ENCODE results near the gene ARHGAP15. TPM values are rescaled to one million over a fixed set of nuclear protein-coding genes. Genes with fewer than 3 reads are reported as not detected.
A peak's percentile ranks its signal among the peaks of the same experiment; 100 is the strongest.

Gene ARHGAP15
- total and polyA plus RNA-seq, 3 donors from 2014 or later, result 2.2 to 15.0 (median 7.7) TPM

DNA sequence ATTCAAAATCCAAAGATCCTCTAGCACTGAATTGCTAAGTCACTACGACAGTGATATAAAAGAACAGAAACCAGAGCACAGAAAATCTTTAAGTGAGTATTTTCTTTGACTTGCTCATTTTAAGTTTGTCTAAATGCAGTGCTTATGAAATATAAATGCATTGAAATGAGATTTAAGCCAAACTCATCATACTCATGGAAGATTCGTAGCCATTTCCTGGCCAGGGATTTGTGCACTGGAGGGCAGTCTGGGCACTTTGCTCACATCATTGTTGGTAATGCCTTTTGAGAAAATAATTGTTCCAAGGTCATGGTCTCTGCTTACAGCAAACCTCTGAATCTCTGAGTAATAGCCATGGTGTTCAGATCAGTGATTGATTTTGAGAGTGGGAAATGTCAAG is 307.7 kb downstream of the ARHGAP15 start:
- H3K27me3 ChIP-seq, result no peaks in the 10 kb centered on the region
- 56 to 89% methylated on average over 2 of the region's 2 CpGs for WGBS, 2 donors
- TF ChIP-seq, protein P1, sequence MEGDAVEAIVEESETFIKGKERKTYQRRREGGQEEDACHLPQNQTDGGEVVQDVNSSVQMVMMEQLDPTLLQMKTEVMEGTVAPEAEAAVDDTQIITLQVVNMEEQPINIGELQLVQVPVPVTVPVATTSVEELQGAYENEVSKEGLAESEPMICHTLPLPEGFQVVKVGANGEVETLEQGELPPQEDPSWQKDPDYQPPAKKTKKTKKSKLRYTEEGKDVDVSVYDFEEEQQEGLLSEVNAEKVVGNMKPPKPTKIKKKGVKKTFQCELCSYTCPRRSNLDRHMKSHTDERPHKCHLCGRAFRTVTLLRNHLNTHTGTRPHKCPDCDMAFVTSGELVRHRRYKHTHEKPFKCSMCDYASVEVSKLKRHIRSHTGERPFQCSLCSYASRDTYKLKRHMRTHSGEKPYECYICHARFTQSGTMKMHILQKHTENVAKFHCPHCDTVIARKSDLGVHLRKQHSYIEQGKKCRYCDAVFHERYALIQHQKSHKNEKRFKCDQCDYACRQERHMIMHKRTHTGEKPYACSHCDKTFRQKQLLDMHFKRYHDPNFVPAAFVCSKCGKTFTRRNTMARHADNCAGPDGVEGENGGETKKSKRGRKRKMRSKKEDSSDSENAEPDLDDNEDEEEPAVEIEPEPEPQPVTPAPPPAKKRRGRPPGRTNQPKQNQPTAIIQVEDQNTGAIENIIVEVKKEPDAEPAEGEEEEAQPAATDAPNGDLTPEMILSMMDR (IDR thresholded peaks at IDR 0.05), result no peak
- TF ChIP-seq POLR2A (IDR thresholded peaks at IDR 0.05), result no peak
- no peaks in the 10 kb centered on the region for H3K9me3 ChIP-seq
- no peak overlapping the region for H3K27ac ChIP-seq
- no peaks in the 10 kb centered on the region for H3K4me1 ChIP-seq
- DNase-seq, result no peak
- H3K4me3 ChIP-seq, result no peak overlapping the region
- no peaks in the 10 kb centered on the region for H3K36me3 ChIP-seq (ENCODE audit: low read depth, missing control alignments)
- intact Hi-C loops (cut with DNase I; ENCODE audit: low total_unique reads), result no loop called here

DNA sequence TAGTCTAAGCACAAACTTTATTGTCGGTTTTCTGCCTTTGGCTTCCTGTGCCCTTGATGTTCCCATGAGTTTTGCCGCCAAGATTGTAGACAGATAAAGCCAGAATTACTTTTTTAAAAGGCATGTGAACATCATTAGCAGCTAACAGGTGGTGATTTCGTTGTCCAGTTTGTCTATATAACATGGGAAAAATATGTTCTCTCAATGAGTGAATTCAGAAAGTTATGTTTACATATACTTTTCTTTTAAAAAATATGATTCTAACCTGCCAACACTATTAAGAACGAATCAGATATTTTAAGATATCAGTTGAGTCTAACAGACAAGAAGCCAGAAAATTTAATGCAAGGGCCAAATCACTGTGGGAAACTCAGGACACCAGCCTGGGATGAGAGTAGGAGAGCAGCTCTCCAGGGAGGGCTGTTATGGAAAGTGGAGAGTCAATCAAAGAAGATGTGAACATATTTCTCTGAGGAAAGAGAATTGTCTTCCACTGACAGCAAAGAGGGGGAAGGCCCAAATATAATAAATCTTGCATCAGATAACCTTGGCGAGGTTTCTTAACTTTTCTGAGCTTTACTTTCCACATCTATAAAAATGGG is 311.3 kb downstream of the ARHGAP15 start:
- no peak for TF ChIP-seq POLR2A (IDR thresholded peaks at IDR 0.05)
- TF ChIP-seq, protein P1 (IDR thresholded peaks at IDR 0.05), result no peak
- Histone ChIP-seq H3K36me3 (ENCODE audit: low read depth, missing control alignments) (no peaks in the 10 kb centered on the region), H3K4me1 (no peaks in the 10 kb centered on the region), H3K27ac (no peak overlapping the region), H3K27me3 (no peaks in the 10 kb centered on the region), H3K4me3 (no peak overlapping the region), H3K9me3 (no peaks in the 10 kb centered on the region)
- no peak for DNase-seq
- intact Hi-C loops (cut with DNase I; ENCODE audit: low total_unique reads), result no loop called here
- 68 to 80% methylated on average over 5 of the region's 5 CpGs for WGBS, 2 donors

DNA sequence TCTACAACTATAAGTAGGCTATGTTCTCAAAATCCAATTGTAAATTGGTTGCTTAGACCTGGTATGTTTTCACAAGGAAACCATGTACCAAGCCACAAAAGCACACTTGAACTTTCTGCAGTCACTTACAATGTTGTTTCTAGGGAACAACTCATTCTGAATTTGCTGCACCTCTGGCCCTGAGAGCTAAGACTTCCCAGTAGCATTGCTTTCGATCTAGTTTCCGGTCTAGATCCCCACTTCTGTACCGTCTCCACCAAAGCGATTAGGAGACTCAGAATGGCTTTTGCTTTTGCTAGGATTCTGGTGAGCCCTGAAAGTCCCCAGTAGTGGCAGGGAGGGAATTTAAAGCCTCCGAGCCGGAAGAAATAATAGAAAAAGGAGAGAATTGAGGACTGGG is 313.0 kb downstream of the ARHGAP15 start:
- DNase-seq, result no peak
- TF ChIP-seq POLR2A (IDR thresholded peaks at IDR 0.05), result no peak
- TF ChIP-seq, protein P1 (IDR thresholded peaks at IDR 0.05), result no peak
- Histone ChIP-seq H3K4me1 (no peaks in the 10 kb centered on the region), H3K9me3 (no peaks in the 10 kb centered on the region), H3K27me3 (no peaks in the 10 kb centered on the region), H3K36me3 (ENCODE audit: low read depth, missing control alignments) (no peaks in the 10 kb centered on the region), H3K4me3 (no peak overlapping the region), H3K27ac (peak overlapping the region in 1 of 2 donors; percentile 37)
- WGBS, 2 donors, result 50 to 57% methylated on average over 6 of the region's 6 CpGs
- intact Hi-C loops (cut with DNase I; ENCODE audit: low total_unique reads), result no loop called here

DNA sequence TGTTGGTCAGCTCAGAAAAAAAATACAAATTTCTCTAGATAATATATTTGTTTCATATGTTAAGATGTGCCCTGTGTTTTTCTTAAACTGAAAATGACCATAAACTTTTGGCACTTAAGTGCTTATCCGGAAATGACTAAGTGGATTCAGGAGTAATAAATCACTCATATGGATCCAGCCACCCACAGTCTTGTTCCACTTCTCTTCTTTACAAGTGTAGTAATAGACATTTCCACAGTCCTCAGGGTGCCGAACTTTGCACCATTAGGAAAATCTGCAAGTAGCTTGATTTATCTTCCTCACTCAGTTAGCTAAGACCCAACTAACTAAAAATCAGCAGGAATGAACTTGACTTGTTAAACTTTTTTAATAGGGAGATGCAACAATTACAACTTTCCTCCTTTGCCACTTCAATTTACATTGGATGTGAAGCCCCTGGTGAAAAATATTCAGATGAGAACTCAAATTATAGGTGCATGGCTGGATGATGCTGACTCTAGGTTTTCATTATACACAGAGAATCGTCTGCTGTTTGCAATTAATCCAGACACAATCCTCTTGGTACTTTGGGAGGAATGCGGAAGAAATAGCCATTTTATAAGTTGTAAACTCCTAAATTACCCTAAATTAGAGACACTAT is 322.5 kb downstream of the ARHGAP15 start:
- Histone ChIP-seq H3K27ac (no peak overlapping the region), H3K27me3 (no peaks in the 10 kb centered on the region), H3K36me3 (ENCODE audit: low read depth, missing control alignments) (no peaks in the 10 kb centered on the region), H3K9me3 (no peaks in the 10 kb centered on the region), H3K4me3 (no peak overlapping the region), H3K4me1 (no peaks in the 10 kb centered on the region)
- TF ChIP-seq POLR2A (IDR thresholded peaks at IDR 0.05), result no peak
- TF ChIP-seq, protein P1 (IDR thresholded peaks at IDR 0.05), result no peak
- 67 to 69% methylated on average over 4 of the region's 4 CpGs for WGBS, 2 donors
- intact Hi-C loops (cut with DNase I; ENCODE audit: low total_unique reads), result no loop called here
- no peak for DNase-seq
